Muscle layer of colon (tissue), 2 donors: ENCODE results near the gene APBB2.

Experiments
- H3K27ac ChIP-seq: one replicate; pipeline ENCODE4 v1.7.0; 2013; ENCODE audit warnings: low read depth, mild to moderate bottlenecking, low read length, moderate library complexity
- H3K27me3 ChIP-seq, 2 donors: one replicate each; pipeline ENCODE4 v1.7.0; 2013; ENCODE audit warnings: low read length in 2 of 2, mild to moderate bottlenecking in 2 of 2; ENCODE audit not compliant: insufficient read depth in 2 of 2, control insufficient read depth in 1 of 2
- H3K36me3 ChIP-seq: one replicate; pipeline ENCODE4 v1.7.0; 2013; ENCODE audit warnings: mild to moderate bottlenecking, low read length; ENCODE audit not compliant: insufficient read depth
- H3K4me1 ChIP-seq: one replicate; pipeline ENCODE4 v1.7.0; 2013; ENCODE audit warnings: mild to moderate bottlenecking, low read length; ENCODE audit not compliant: insufficient read depth
- H3K4me3 ChIP-seq, 2 donors: one replicate each; pipeline ENCODE4 v1.7.0; 2013; ENCODE audit warnings: low read length in 2 of 2, low read depth in 1 of 2, mild to moderate bottlenecking in 1 of 2, moderate library complexity in 1 of 2
- H3K9ac ChIP-seq: one replicate; pipeline ENCODE4 v1.7.0; 2013; ENCODE audit warnings: low read length
- H3K9me3 ChIP-seq: one replicate; pipeline ENCODE4 v1.7.0; 2013; ENCODE audit warnings: mild to moderate bottlenecking, low read length
- donor health status: abdominal sarcoma.
- donor health status: Adenocarcinoma of cecum.

Gene APBB2

GRCh38 chr4:41202820-41203568, 11.3 kb downstream of the APBB2 start:
- Histone ChIP-seq H3K4me1 (peaks cover 22% of the 10 kb centered on the region), H3K27me3 (no peaks in the 10 kb centered on the region), H3K4me3 (no peak overlapping the region), H3K9ac (no peak overlapping the region), H3K9me3 (no peaks in the 10 kb centered on the region), H3K27ac (no peak overlapping the region), H3K36me3 (no peaks in the 10 kb centered on the region)

DNA sequence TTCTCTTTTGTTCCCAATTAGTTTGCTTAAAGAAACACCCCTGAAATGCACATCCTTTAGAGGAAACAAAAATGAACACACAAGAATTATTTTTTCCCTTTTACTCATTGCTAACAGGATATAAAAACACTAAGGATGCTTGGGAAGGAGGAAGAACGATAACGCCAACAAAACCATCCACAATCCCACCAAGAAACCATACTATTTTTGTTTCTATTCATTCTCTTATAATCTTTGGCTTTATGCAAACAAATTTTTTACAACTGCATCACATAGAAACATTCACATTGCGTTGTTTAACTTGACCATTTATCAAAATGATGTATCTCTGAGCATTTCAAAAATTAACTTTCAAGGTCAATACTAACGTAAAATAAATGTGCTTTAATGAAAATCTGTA, 12.0 kb downstream of the APBB2 start:
- H3K4me1 ChIP-seq = peaks cover 22% of the 10 kb centered on the region
- no peak overlapping the region for H3K4me3 ChIP-seq
- H3K27ac ChIP-seq = no peak overlapping the region
- no peaks in the 10 kb centered on the region for H3K36me3 ChIP-seq
- H3K27me3 ChIP-seq = no peaks in the 10 kb centered on the region
- no peak overlapping the region for H3K9ac ChIP-seq
- H3K9me3 ChIP-seq = no peaks in the 10 kb centered on the region

- no peak overlapping the region for H3K27ac ChIP-seq
- no peak overlapping the region for H3K9ac ChIP-seq
- H3K9me3 ChIP-seq = no peaks in the 10 kb centered on the region
- no peaks in the 10 kb centered on the region for H3K27me3 ChIP-seq
- no peak overlapping the region for H3K4me3 ChIP-seq
- peaks cover 19% of the 10 kb centered on the region for H3K4me1 ChIP-seq
- no peaks in the 10 kb centered on the region for H3K36me3 ChIP-seq
These were observed 13.8 kb downstream of the APBB2 start for GRCh38 chr4:41200486-41201017.

- H3K36me3 ChIP-seq = no peaks in the 10 kb centered on the region
- H3K9ac ChIP-seq = no peak overlapping the region
- H3K9me3 ChIP-seq = no peaks in the 10 kb centered on the region
- H3K4me1 ChIP-seq = peaks cover 11% of the 10 kb centered on the region
- H3K4me3 ChIP-seq = no peak overlapping the region
- no peaks in the 10 kb centered on the region for H3K27me3 ChIP-seq
- no peak overlapping the region for H3K27ac ChIP-seq
These were observed 14.6 kb downstream of the APBB2 start for GRCh38 chr4:41199788-41200187.

DNA sequence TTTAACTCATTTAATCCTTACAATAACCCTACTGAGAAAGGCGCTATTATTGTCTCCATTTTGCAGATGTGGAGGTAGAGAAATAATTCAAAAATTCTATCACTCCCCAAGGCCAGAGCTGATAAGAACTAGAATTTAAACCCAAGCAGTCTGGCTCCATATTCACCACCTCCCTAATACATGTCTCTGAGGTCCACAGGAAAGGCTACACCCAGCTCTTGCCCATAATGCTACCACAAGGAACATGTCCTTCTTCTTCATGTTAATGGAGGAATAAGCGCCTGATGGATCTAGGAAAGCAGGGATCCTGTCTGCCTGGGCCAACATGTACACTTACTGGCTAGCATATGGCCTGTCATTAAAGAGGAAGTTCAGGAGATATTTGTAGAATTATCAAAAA, 16.3 kb downstream of the APBB2 start:
- no peaks in the 10 kb centered on the region for H3K9me3 ChIP-seq
- no peaks in the 10 kb centered on the region for H3K36me3 ChIP-seq
- H3K27ac ChIP-seq = no peak overlapping the region
- no peaks in the 10 kb centered on the region for H3K4me1 ChIP-seq
- H3K4me3 ChIP-seq = no peak overlapping the region
- no peaks in the 10 kb centered on the region for H3K27me3 ChIP-seq
- H3K9ac ChIP-seq = no peak overlapping the region

DNA sequence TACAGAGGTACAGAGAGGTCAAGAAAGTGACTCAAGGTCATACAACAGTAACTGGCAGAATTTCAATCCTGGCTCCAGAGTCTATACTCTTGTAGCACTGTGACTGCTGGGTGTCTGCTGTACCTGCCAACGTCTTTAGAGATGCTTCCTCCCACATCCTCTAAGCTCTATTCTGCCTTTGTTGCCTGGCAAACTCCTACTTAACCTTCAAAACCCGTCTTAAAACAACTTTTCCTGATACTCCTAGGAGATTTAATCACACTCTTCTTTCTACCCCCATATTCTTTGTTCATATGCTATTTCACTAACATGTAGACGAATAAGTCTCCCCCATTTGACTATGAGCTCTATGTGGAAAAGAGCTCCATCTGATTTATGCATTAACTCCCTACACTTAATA, 16.8 kb downstream of the APBB2 start:
- H3K9me3 ChIP-seq = no peaks in the 10 kb centered on the region
- H3K27me3 ChIP-seq = no peaks in the 10 kb centered on the region
- no peak overlapping the region for H3K4me3 ChIP-seq
- H3K36me3 ChIP-seq = no peaks in the 10 kb centered on the region
- H3K27ac ChIP-seq = no peak overlapping the region
- H3K4me1 ChIP-seq = no peaks in the 10 kb centered on the region
- no peak overlapping the region for H3K9ac ChIP-seq

DNA sequence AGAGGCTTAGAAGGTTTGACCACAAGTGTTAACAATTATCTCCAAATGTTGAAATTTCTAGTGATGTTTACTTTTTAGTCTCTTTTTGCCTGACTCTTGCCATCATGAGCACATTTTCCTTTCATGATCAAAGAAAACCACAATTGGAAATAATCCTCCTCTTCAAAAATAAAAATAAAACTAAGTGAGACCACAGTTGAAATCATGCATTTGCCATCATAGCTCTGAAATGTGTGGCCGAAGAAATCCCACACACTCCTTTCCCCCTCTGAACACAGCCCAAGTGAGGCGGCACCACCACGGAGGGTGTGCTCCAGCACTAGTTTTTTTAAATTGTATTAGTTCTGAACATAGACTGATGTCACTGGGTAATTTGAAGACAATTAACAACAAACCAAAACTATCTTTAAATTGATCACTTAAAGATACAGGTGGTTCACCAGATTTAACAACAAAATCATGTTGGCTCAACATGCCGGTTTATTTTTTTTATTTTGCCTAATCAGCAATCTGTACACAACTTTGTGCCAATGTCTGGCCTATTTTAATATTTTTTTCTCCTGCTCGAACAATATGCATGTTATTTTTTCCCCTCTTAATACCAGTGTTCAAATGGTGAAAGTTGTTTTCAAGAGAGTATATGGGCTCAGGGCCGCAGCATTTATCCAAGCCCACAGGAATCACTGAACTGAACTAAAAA, 17.6 kb downstream of the APBB2 start:
- no peak overlapping the region for H3K9ac ChIP-seq
- H3K4me1 ChIP-seq = no peaks in the 10 kb centered on the region
- no peaks in the 10 kb centered on the region for H3K27me3 ChIP-seq
- H3K27ac ChIP-seq = no peak overlapping the region
- no peaks in the 10 kb centered on the region for H3K9me3 ChIP-seq
- H3K4me3 ChIP-seq = no peak overlapping the region
- H3K36me3 ChIP-seq = no peaks in the 10 kb centered on the region

- Histone ChIP-seq H3K36me3 (no peaks in the 10 kb centered on the region), H3K4me3 (no peak overlapping the region), H3K27ac (no peak overlapping the region), H3K9ac (no peak overlapping the region), H3K27me3 (no peaks in the 10 kb centered on the region), H3K9me3 (no peaks in the 10 kb centered on the region), H3K4me1 (peaks cover 15% of the 10 kb centered on the region)
These were observed 22.2 kb downstream of the APBB2 start for GRCh38 chr4:41192136-41192535.

DNA sequence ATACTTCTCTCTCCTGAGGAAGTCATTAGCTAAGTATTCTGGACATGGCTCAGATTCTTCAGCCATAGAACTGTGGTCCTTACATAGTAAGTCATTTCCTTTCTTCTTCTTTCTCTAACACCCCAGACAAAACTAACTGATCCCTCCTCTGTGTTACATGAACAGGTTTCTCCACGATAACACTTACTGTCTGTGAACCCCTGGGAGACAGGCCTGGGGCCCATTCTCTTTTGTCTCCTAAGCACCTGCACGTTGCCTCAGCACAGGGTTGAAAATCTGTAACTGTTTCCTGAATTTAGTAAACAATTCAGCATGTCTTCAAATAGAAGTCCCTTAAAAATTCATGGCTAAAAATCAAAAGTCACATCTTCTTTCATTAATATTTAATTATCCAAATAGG, 24.7 kb downstream of the APBB2 start:
- no peak overlapping the region for H3K9ac ChIP-seq
- H3K36me3 ChIP-seq = no peaks in the 10 kb centered on the region
- H3K27ac ChIP-seq = no peak overlapping the region
- no peaks in the 10 kb centered on the region for H3K9me3 ChIP-seq
- no peak overlapping the region for H3K4me3 ChIP-seq
- H3K4me1 ChIP-seq = peaks cover 29% of the 10 kb centered on the region
- H3K27me3 ChIP-seq = no peaks in the 10 kb centered on the region

DNA sequence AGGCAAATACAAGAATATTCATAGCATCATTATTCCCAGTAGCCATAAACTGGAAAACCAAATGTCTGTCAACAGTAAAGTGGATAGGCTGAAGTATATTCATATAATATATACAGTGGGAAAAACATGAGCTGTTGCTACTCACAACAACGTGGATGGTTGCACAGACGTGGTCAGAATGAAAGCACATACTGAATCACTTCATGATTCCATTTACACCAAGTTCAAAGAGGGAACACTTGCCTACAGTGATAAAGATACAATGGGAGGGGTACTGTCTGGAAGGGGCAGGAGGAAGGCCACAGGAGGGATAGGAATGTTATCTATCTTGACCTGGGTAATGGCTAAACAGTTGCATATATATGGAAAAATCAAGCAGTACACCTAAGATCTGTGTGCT, 25.3 kb downstream of the APBB2 start:
- Histone ChIP-seq H3K9ac (no peak overlapping the region), H3K27ac (no peak overlapping the region), H3K4me3 (no peak overlapping the region), H3K27me3 (no peaks in the 10 kb centered on the region), H3K9me3 (no peaks in the 10 kb centered on the region), H3K36me3 (no peaks in the 10 kb centered on the region), H3K4me1 (peaks cover 29% of the 10 kb centered on the region)

- Histone ChIP-seq H3K27me3 (no peaks in the 10 kb centered on the region), H3K27ac (no peak overlapping the region), H3K9ac (no peak overlapping the region), H3K9me3 (no peaks in the 10 kb centered on the region), H3K36me3 (no peaks in the 10 kb centered on the region), H3K4me3 (peak overlapping the region in 1 of 2 donors; percentile 19), H3K4me1 (peaks cover 29% of the 10 kb centered on the region)
These were observed 28.4 kb downstream of the APBB2 start for GRCh38 chr4:41185614-41186592.
